ENCODE measurements around the gene CPEB4. TPM values are rescaled to one million over a fixed set of nuclear protein-coding genes. Genes with fewer than 3 reads are reported as not detected.

CPEB4 gene
- total RNA-seq, 2 experiments from 2014 or later, result 18.3 to 19.2 TPM

DNA sequence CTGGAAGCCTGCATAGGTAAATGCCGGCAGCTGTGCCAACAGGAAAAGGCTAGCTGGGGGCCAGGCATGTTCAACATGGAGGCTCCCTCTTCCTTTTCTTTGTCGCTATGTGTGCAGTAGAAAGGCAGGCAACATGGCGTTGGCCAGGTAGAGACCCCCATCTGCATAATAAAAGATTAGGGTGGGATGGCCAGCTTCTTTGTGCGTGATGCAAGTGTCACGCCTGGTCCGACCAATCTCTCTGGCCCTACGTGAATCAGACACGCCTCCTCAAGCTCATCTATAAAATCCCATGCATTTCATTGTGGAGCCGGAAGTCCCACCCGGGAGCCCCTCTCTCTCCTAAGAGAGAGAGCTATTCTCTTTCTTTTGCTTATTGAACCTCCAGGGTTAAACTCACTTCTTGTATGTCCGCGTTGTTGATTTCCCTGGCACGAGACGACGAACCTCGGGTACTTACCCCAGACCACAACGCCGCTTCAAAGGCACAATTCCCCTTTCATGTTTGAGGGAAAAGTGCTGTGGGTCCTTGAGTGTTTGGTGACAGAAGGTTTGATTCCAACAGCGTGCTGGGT is 75.8 kb downstream of the CPEB4 start:
- Mint-ChIP-seq H3K27ac (peak overlapping the region; percentile 68), H3K4me1 (ENCODE audit: low read depth) (peaks cover 26% of the 10 kb centered on the region), H3K4me3 (peak overlapping the region; percentile 23), H3K36me3 (ENCODE audit: low read depth) (peaks cover 3% of the 10 kb centered on the region), H3K27me3 (no peaks in the 10 kb centered on the region), H3K9me3 (no peaks in the 10 kb centered on the region)
- ATAC-seq (ENCODE audit: poor library complexity), result peak; percentile 84
- ChIA-PET CTCF (interaction anchor here (1.1 kb wide), 1 partner anchor 11 kb away, joined by 3 read pairs; no protein-coding TSS in a partner anchor), POLR2A (interaction anchor here (0.9 kb wide), 1 partner anchor 76 kb away, joined by 5 read pairs; the partner anchor contains the start of gene CPEB4)
- DNase-seq, result peak in 7 of 14 experiments; percentile 9 to 74 (median 36)
- TF ChIP-seq, protein P1, sequence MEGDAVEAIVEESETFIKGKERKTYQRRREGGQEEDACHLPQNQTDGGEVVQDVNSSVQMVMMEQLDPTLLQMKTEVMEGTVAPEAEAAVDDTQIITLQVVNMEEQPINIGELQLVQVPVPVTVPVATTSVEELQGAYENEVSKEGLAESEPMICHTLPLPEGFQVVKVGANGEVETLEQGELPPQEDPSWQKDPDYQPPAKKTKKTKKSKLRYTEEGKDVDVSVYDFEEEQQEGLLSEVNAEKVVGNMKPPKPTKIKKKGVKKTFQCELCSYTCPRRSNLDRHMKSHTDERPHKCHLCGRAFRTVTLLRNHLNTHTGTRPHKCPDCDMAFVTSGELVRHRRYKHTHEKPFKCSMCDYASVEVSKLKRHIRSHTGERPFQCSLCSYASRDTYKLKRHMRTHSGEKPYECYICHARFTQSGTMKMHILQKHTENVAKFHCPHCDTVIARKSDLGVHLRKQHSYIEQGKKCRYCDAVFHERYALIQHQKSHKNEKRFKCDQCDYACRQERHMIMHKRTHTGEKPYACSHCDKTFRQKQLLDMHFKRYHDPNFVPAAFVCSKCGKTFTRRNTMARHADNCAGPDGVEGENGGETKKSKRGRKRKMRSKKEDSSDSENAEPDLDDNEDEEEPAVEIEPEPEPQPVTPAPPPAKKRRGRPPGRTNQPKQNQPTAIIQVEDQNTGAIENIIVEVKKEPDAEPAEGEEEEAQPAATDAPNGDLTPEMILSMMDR (IDR thresholded peaks at IDR 0.05), result no peak
- intact Hi-C loops (cut with DNase I, micrococcal nuclease), result no loop called here
- Histone ChIP-seq H3K27ac (ENCODE audit: low read depth in 1 of 2, low read length in 2 of 2) (peak overlapping the region in 1 of 2 donors; percentile 7), H3K9me3 (ENCODE audit: control insufficient read depth in 1 of 2, insufficient read depth in 1 of 2, low read length in 2 of 2) (no peaks in the 10 kb centered on the region), H3K4me3 (ENCODE audit: low read length) (no peak overlapping the region), H3K36me3 (ENCODE audit: insufficient read depth, low read length) (no peaks in the 10 kb centered on the region), H3K4me1 (ENCODE audit: insufficient read depth, low read length) (peaks cover 13% of the 10 kb centered on the region), H3K27me3 (ENCODE audit: control insufficient read depth in 1 of 2, insufficient read depth in 2 of 2, low read length in 2 of 2) (no peaks in the 10 kb centered on the region)

DNA sequence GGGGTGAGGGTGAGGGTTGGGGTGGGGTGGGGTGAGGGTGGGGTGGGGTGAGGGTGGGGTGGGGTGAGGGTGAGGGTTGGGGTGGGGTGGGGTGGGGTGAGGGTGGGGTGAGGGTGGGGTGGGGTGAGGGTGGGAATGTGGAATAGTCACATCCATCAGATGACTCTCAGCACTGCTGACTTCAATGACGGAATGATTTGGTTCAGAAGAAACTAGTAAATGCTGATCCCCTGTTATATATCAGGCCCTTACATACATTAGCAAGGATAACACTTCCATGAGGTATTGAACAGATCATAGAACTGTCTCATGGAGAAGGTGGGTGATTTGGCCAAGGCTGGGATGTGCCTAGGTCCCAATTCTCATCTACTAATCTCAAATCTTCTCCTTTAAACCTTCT is 76.4 kb downstream of the CPEB4 start:
- intact Hi-C loops (cut with DNase I, micrococcal nuclease), result no loop called here
- no peaks in the 10 kb centered on the region for H3K9me3 Mint-ChIP-seq
- ChIA-PET POLR2A (no interaction called here), CTCF (no interaction called here)
- Histone ChIP-seq H3K9me3 (ENCODE audit: control insufficient read depth in 1 of 2, insufficient read depth in 1 of 2, low read length in 2 of 2) (no peaks in the 10 kb centered on the region), H3K4me1 (ENCODE audit: insufficient read depth, low read length) (peaks cover 13% of the 10 kb centered on the region), H3K4me3 (ENCODE audit: low read length) (no peak overlapping the region), H3K27me3 (ENCODE audit: control insufficient read depth in 1 of 2, insufficient read depth in 2 of 2, low read length in 2 of 2) (no peaks in the 10 kb centered on the region), H3K27ac (ENCODE audit: low read depth in 1 of 2, low read length in 2 of 2) (no peak overlapping the region), H3K36me3 (ENCODE audit: insufficient read depth, low read length) (no peaks in the 10 kb centered on the region)
- no peak for ATAC-seq (ENCODE audit: poor library complexity)
- TF ChIP-seq, protein P1 (IDR thresholded peaks at IDR 0.05), result no peak
- H3K4me1 Mint-ChIP-seq (ENCODE audit: low read depth), result peaks cover 26% of the 10 kb centered on the region
- no peaks in the 10 kb centered on the region for H3K36me3 Mint-ChIP-seq (ENCODE audit: low read depth)
- no peaks in the 10 kb centered on the region for H3K27me3 Mint-ChIP-seq
- H3K4me3 Mint-ChIP-seq, result no peak overlapping the region
- no peak overlapping the region for H3K27ac Mint-ChIP-seq
- no peak for DNase-seq

DNA sequence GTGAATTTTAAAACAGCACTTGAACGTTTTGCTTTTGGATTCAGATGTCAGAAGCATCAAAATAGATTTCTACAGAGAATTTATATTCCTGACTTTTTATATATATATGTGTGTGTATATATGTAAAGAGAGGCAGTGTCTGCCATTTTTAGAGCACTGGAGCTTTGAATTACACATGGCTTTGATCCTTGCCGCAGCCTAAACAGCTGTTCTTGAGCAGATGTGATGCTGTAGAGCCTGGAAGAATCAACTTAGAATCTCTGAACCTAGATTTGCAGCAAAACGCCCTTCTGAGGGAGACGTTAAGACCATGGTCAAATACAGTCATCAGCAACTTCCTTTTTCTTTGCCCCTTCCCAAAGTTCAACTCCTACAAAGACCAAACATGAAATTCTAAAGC is 79.1 kb downstream of the CPEB4 start:
- Histone ChIP-seq H3K4me1 (ENCODE audit: insufficient read depth, low read length) (peaks cover 13% of the 10 kb centered on the region), H3K4me3 (ENCODE audit: low read length) (no peak overlapping the region), H3K9me3 (ENCODE audit: control insufficient read depth in 1 of 2, insufficient read depth in 1 of 2, low read length in 2 of 2) (no peaks in the 10 kb centered on the region), H3K36me3 (ENCODE audit: insufficient read depth, low read length) (no peaks in the 10 kb centered on the region), H3K27ac (ENCODE audit: low read depth in 1 of 2, low read length in 2 of 2) (no peak overlapping the region), H3K27me3 (ENCODE audit: control insufficient read depth in 1 of 2, insufficient read depth in 2 of 2, low read length in 2 of 2) (no peaks in the 10 kb centered on the region)
- Mint-ChIP-seq H3K36me3 (ENCODE audit: low read depth) (no peaks in the 10 kb centered on the region), H3K9me3 (no peaks in the 10 kb centered on the region), H3K27ac (no peak overlapping the region), H3K27me3 (peaks cover 4% of the 10 kb centered on the region), H3K4me1 (ENCODE audit: low read depth) (peaks cover 26% of the 10 kb centered on the region), H3K4me3 (no peak overlapping the region)
- CTCF ChIA-PET, result no interaction called here
- intact Hi-C loops (cut with DNase I, micrococcal nuclease), result no loop called here
- DNase-seq, result no peak
- TF ChIP-seq, protein P1 (IDR thresholded peaks at IDR 0.05), result no peak
- POLR2A ChIA-PET, result no interaction called here
- no peak for ATAC-seq (ENCODE audit: poor library complexity)
